ENCODE data around the gene DMXL1.
"Not testable (repeated sequence)": the region's sequence is repeated elsewhere in the genome, so short reads cannot be mapped to it uniquely, and the experiment has no call there.

Gene DMXL1

DNA sequence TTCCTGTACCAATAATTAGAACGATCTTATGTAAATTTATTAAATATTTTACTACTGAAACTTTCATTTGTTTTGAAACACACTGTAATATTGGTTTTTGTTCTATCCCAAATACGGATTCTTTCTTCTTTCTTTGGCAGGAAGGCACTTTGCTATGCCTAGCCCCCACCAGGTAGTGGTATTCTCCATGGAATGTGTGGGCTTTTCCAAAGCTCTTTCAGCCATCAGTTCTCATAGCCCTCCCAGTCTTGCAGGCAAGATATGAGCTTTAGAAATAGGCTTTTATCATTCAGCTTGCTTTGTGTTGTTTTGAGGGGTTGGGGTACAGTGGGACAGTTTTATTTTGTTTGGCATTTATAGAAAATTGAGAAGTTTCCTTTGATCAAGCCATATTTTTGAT is 107.5 kb downstream of the DMXL1 start:
- H3K4me3 ChIP-seq (ENCODE audit: low read length), result no peak overlapping the region
- TF ChIP-seq CTCF (conservative IDR thresholded peaks at IDR 0.05; ENCODE audit: low read depth, low read length), result no peak
- DNase-seq (ENCODE audit: low read depth), result no peak

DNA sequence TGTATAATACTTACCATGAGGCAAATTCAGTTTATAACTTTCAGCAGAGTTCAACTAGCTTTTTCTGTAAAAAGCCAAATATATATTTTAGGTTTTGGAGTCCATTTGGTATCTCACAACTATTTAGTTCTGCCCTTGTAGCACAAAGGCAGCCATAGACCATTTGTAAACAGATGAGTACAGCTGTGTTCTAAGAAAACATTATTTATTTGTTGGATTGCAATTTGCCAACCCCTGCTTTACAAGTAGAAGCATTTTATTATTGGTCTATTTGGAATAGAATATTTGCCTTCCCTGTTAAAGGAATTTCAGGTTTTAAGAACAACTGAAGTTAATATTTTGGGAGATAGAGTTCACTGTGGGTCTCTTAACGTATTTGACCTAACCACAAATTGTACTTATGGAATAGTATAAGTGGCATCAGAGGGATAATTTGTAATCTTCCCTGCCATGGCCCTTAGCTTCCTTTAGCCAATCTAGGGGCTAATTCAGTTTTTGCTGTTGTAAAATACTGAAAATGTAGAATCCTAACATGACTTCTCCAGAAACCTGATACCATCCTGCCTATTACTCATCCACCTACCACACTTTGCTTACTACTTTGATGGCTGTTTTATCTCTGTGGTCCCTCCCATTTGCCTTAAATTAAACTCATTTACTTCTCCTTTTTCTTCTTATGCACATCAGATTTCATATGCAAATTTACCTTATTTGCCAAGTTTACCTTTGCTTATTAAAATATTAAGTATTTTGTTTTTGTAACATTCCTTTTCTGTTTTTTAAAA is 109.2 kb downstream of the DMXL1 start:
- H3K4me3 ChIP-seq (ENCODE audit: low read length), result no peak overlapping the region
- no peak for DNase-seq (ENCODE audit: low read depth)
- no peak for TF ChIP-seq CTCF (conservative IDR thresholded peaks at IDR 0.05; ENCODE audit: low read depth, low read length)

- DNase-seq (ENCODE audit: low read depth), result peak; percentile 26
- not testable (repeated sequence) for H3K4me3 ChIP-seq (ENCODE audit: low read length)
These were observed 114.6 kb downstream of the DMXL1 start for GRCh38 chr5:119185512-119185911.

DNA sequence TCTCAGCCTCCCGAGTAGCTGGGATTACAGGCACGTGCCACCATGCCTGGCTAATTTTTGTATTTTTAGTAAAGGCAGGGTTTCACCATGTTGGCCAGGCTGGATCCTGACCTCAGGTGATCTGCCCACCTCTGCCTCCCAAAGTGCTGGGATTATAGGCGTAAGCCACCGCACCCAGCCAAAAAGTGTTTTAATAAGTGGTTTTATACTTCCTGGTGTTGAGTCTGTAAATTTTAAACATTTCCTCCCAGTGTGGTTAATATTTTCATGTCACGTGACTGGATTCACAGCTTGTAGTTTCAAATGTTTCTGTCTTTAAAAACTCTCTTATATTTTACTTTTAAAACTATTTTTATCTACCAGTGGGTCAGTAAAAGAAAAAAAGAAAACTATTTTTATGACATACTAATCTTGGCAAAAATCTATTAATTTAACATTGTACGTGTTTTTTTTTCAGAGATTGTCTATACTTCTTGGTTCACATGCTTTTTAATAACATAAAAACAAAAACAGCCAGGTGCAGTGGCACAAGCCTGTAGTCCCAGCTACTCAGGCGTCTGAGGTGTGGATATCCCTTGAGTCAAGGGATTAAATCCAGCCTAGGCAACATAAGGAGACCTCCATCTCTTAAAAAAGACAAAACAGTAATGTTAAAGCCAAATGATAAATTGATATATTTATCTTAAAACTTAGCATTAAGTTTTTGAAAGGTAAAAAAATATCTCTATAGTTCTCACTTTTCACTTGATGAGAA is 117.1 kb downstream of the DMXL1 start:
- no peak for DNase-seq (ENCODE audit: low read depth)
- no peak overlapping the region for H3K4me3 ChIP-seq (ENCODE audit: low read length)
- TF ChIP-seq CTCF (conservative IDR thresholded peaks at IDR 0.05; ENCODE audit: low read depth, low read length), result no peak

- TF ChIP-seq CTCF (conservative IDR thresholded peaks at IDR 0.05; ENCODE audit: low read depth, low read length), result no peak
- H3K4me3 ChIP-seq (ENCODE audit: low read length), result no peak overlapping the region
- no peak for DNase-seq (ENCODE audit: low read depth)
These were observed 119.7 kb downstream of the DMXL1 start for GRCh38 chr5:119190470-119191095.

GRCh38 chr5:119191944-119192343 is 121.1 kb downstream of the DMXL1 start:
- no peak overlapping the region for H3K4me3 ChIP-seq (ENCODE audit: low read length)
- TF ChIP-seq CTCF (conservative IDR thresholded peaks at IDR 0.05; ENCODE audit: low read depth, low read length), result no peak
- DNase-seq (ENCODE audit: low read depth), result no peak

DNA sequence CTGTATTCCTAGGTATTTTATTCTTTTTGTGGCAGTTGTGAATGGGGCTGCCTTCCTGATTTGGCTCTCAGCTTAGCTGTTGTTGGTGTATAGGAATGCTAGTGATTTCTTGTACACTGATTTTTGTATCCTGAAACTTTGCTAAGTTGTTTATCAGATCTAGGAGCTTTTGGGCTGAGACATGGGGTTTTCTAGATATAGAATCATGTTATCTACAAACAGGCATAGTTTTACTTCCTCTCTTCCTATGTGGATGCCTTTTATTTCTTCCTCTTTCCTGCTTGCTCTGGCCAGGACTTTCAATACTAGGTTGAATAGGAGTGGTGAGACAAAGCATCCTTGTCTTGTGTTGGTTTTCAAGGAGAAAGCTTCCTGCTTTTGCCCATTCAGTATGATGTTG is 129.9 kb downstream of the DMXL1 start:
- DNase-seq (ENCODE audit: low read depth), result no peak
- H3K4me3 ChIP-seq (ENCODE audit: low read length), result no peak overlapping the region
- no peak for TF ChIP-seq CTCF (conservative IDR thresholded peaks at IDR 0.05; ENCODE audit: low read depth, low read length)

Data from retinal pigment epithelial cell (primary cell).